K562 (cell line): ENCODE data around the gene SRRT. TPM values are rescaled to one million over a fixed set of nuclear protein-coding genes. Genes with fewer than 3 reads are reported as not detected.
"Not testable (repeated sequence)": the region's sequence is repeated elsewhere in the genome, so short reads cannot be mapped to it uniquely, and the experiment has no call there.

ENCODE experiments used
- ATAC-seq: fragments of 200-7000 bp; cut with Tn5 transposase; 3 replicates; pipeline ENCODE4 v1.9.1; 2020; ENCODE audit warnings: moderate library complexity
- BruUV-seq: library from RNA; stranded (reverse); fragments of 400-500 nt; replicated peaks from 2 replicates; lab custom pipeline; 2021; lab: Mats Ljungman, UMichigan
- CTCF ChIA-PET: fragments of 300-600 bp; formaldehyde crosslinking; extraction: SDS; loops from one replicate; lab custom pipeline; 2021; ENCODE audit warnings: low intra/inter-chr PET ratio; lab: Yijun Ruan, JAX
- POLR2A ChIA-PET: fragments of 300-600, 350-650 bp; sonication (Branson Sonifier 250); formaldehyde crosslinking; extraction: SDS; loops from one replicate; lab custom pipeline; 2021; ENCODE audit warnings: antibody characterized with exemption, inconsistent platforms; lab: Yijun Ruan, JAX
- DNase-seq, 4 experiments: peaks; one replicate each; pipeline versions ENCODE4 v3.0.0 to v3.0.0-alpha.2; 2011 to 2018; ENCODE audit warnings: low spot score in 3 of 4, mixed read lengths in 3 of 4; ENCODE audit errors: extremely low read depth in 1 of 4
- FAIRE-seq: peaks from 2 replicates; lab custom pipeline; 2011; peaks lifted over from hg19 to GRCh38; lab: Jason Lieb, UNC
- H2AFZ ChIP-seq: 2 replicates; pipeline ENCODE4 v1.6.0; 2011; ENCODE audit warnings: low read depth, low read length, control low read depth, inconsistent platforms
- H3K27ac ChIP-seq: fragments of 200-600 bp; 3 replicates; pipeline ENCODE4 v1.8.0; 2011; ENCODE audit warnings: low read depth, mild to moderate bottlenecking, control low read depth, inconsistent platforms, low read length, moderate library complexity, mixed read lengths; ENCODE audit errors: extremely low read depth
- H3K27me3 ChIP-seq, 2 experiments: fragments of 300-600 bp in 1 of 2; 2 replicates in 1 of 2; 3 replicates in 1 of 2; pipeline versions ENCODE4 v1.6.0 to v1.8.0; 2011; ENCODE audit warnings: inconsistent platforms in 2 of 2, low read length in 2 of 2, mild to moderate bottlenecking in 1 of 2, mixed read lengths in 1 of 2, moderate library complexity in 1 of 2; ENCODE audit not compliant: control insufficient read depth in 2 of 2, insufficient read depth in 2 of 2
- H3K36me3 ChIP-seq: fragments of 300-600 bp; 3 replicates; pipeline ENCODE4 v1.8.0; 2011; ENCODE audit warnings: mild to moderate bottlenecking, low read length, inconsistent platforms; ENCODE audit not compliant: control insufficient read depth, insufficient read depth
- H3K4me1 ChIP-seq, 2 experiments: fragments of 200-600 bp in 1 of 2; replicated peaks in 1 of 2; 2 replicates in 1 of 2; 3 replicates in 1 of 2; pipeline versions ENCODE4 v1.5.1 to v1.8.0; 2011; ENCODE audit warnings: inconsistent platforms in 2 of 2, low read length in 2 of 2, mild to moderate bottlenecking in 1 of 2, mixed read lengths in 1 of 2, moderate library complexity in 1 of 2; ENCODE audit not compliant: control insufficient read depth in 2 of 2, insufficient read depth in 2 of 2
- H3K4me2 ChIP-seq: 2 replicates; pipeline ENCODE4 v1.6.1; 2011; ENCODE audit warnings: low read length, control low read depth, inconsistent platforms, mixed read lengths; ENCODE audit not compliant: insufficient read depth
- H3K4me3 ChIP-seq: fragments of 200-600 bp; sonication (generic), shearing (Covaris generic); 2 replicates; pipeline ENCODE4 v1.5.1; 2016; ENCODE audit warnings: control low read depth, inconsistent platforms
- H3K79me2 ChIP-seq: fragments of 200-600 bp; 3 replicates; pipeline ENCODE4 v1.8.0; 2011; ENCODE audit warnings: low read length, inconsistent platforms; ENCODE audit not compliant: control insufficient read depth, insufficient read depth
- H3K9ac ChIP-seq, 2 experiments: 2 replicates each; pipeline versions ENCODE4 v1.6.0 to v1.6.1; 2011; ENCODE audit warnings: low read depth in 2 of 2, low read length in 2 of 2, control low read depth in 1 of 2, inconsistent platforms in 1 of 2, mild to moderate bottlenecking in 1 of 2, mixed read lengths in 1 of 2; ENCODE audit not compliant: insufficient read depth in 1 of 2
- H3K9me1 ChIP-seq: one replicate; pipeline ENCODE4 v1.6.0; 2011; ENCODE audit warnings: inconsistent platforms, mild to moderate bottlenecking, low read length, moderate library complexity; ENCODE audit not compliant: control insufficient read depth, insufficient read depth
- H3K9me3 ChIP-seq: replicated peaks from 2 replicates; pipeline ENCODE4 v1.5.1; 2011; ENCODE audit warnings: low read depth, low read length, inconsistent platforms; ENCODE audit not compliant: control insufficient read depth, insufficient read depth
- H4K20me1 ChIP-seq: replicated peaks from 2 replicates; pipeline ENCODE4 v1.6.1; 2011; ENCODE audit warnings: low read length, inconsistent platforms, mixed read lengths; ENCODE audit not compliant: control insufficient read depth, insufficient read depth
- ATF1 ChIP-seq, 2 experiments: fragments of 450-650 bp in 1 of 2; IDR thresholded peaks; 2 replicates each; pipeline ENCODE4 v1.6.1; 2016; ENCODE audit warnings: missing compliant biosample characterization in 1 of 2, missing genetic modification characterization in 1 of 2
- C11orf30 ChIP-seq: fragments of 450-650 bp; IDR thresholded peaks from 2 replicates; pipeline ENCODE4 v1.6.1; 2016; ENCODE audit warnings: low read depth, mild to moderate bottlenecking
- CREM ChIP-seq: IDR thresholded peaks from 2 replicates; pipeline ENCODE4 v1.6.1; 2014; ENCODE audit warnings: antibody characterized with exemption, low read depth
- DPF2 ChIP-seq: fragments of 450-650 bp; IDR thresholded peaks from 2 replicates; pipeline ENCODE4 v1.6.1; 2016
- NFE2 ChIP-seq: IDR thresholded peaks from 2 replicates; pipeline ENCODE4 v1.6.1; 2014; ENCODE audit warnings: antibody characterized with exemption, low read depth
- PKNOX1 ChIP-seq: fragments of 450-650 bp; IDR thresholded peaks from 2 replicates; pipeline ENCODE4 v1.6.1; 2016
- SMARCE1 ChIP-seq: fragments of 450-650 bp; IDR thresholded peaks from 2 replicates; pipeline ENCODE4 v1.7.1; 2016; ENCODE audit warnings: mild to moderate bottlenecking
- TEAD4 ChIP-seq, 2 experiments: sonication (generic) in 1 of 2; formaldehyde crosslinking in 1 of 2; IDR thresholded peaks; 2 replicates each; pipeline versions ENCODE4 v1.6.1 to v1.8.0; 2012 to 2022; ENCODE audit warnings: borderline replicate concordance in 1 of 2, inconsistent platforms in 1 of 2, low read length in 1 of 2, mild to moderate bottlenecking in 1 of 2, missing genetic modification reagents in 1 of 2
- ZNF316 ChIP-seq: fragments of 450-650 bp; IDR thresholded peaks from 2 replicates; pipeline ENCODE4 v1.6.1; 2016
- ZNF384 ChIP-seq: IDR thresholded peaks from 2 replicates; pipeline ENCODE4 v1.6.1; 2012; ENCODE audit warnings: low read depth, low read length, improper control_type of control experiment
- WGBS: fragments of 100-300 bp; shearing (Covaris generic); methylation state at CpG from one replicate; pipeline ENCODE4 v1.1.6; 2016; ENCODE audit warnings: low coverage, mixed read lengths; ENCODE audit not compliant: insufficient coverage; ENCODE audit errors: missing lambda C conversion rate; 5-methylcytosine and 5-hydroxymethylcytosine counted together
- in situ Hi-C: fragments of 300-500 bp; cut with MboI; formaldehyde crosslinking; loops from 4 replicates; pipeline ENCODE4 v1.15.0; 2018; ENCODE audit warnings: inconsistent platforms, mixed read lengths
- intact Hi-C: fragments of 100-400 bp; cut with micrococcal nuclease; formaldehyde crosslinking; loops from 2 replicates; pipeline ENCODE4 v1.14.2; 2022
- polyA plus RNA-seq, 8 experiments: library from polyadenylated mRNA; depleted of rRNA in 4 of 8; stranded (reverse) in 5 of 8; unstranded in 3 of 8; fragments of >200 nt; fragmentation: Nextera tagmentation in 2 of 8; fragmentation: Illumina TruSeq in 1 of 8; extraction: Ambion mirVana in 2 of 8; extraction: Trizol in 1 of 8; gene quantifications; 2 replicates each; pipeline versions ENCODE4 v1.2.1 to v1.2.3, GENCODE V29; 2011 to 2014; ENCODE audit warnings: inconsistent platforms in 1 of 8, missing spikeins in 1 of 8
- total RNA-seq, 7 experiments: library from RNA; depleted of rRNA in 6 of 7; stranded (reverse); fragments of >200 nt in 6 of 7; fragmentation: Illumina TruSeq in 2 of 7; extraction: Trizol in 2 of 7; gene quantifications; 2 replicates each; pipeline versions ENCODE4 v1.2.1 to v1.2.3, GENCODE V29; 2011 to 2021; ENCODE audit warnings: low replicate concordance in 1 of 7
- TF ChIP-seq, protein P1 (sequence below), 2 experiments: fragments of 450-650 bp in 1 of 2; sonication (generic) in 1 of 2; formaldehyde crosslinking in 1 of 2; IDR thresholded peaks; 2 replicates each; pipeline versions ENCODE4 v1.7.1 to v1.9.0; 2016 to 2022; ENCODE audit warnings: inconsistent platforms in 1 of 2, mild to moderate bottlenecking in 1 of 2, missing genetic modification reagents in 1 of 2

SRRT gene
- total and polyA plus RNA-seq, 9 of the 15 experiments (the other 6 are each of a cell fraction or from before 2014, with no cell fraction given) = 10.3 to 263 (median 84.4) TPM

GRCh38 chr7:100910443-100910842 is 35.5 kb downstream of the SRRT start:
- H3K9me3 ChIP-seq; H3K4me1 ChIP-seq; H3K4me2 ChIP-seq; BruUV-seq; H4K20me1 ChIP-seq; intact Hi-C loops; H3K79me2 ChIP-seq; H3K4me3 ChIP-seq; H3K9me1 ChIP-seq; H3K27me3 ChIP-seq; H3K36me3 ChIP-seq; CTCF ChIA-PET; H3K9ac ChIP-seq; TF ChIP-seq ATF1 (CRISPR knock-in tag; IDR thresholded peaks at IDR 0.05); TEAD4 (CRISPR knock-in tag; IDR thresholded peaks at IDR 0.05; ENCODE audit: borderline replicate concordance): not testable (repeated sequence)
- ATAC-seq = peak; percentile 73
- peak in 2 of 4 experiments; percentile 28 to 32 for DNase-seq
- WGBS = 25% methylated on average over 7 of the region's 7 CpGs
- POLR2A ChIA-PET = interaction anchor here (0.6 to 2.1 kb wide), 4 partner anchors 9 to 147 kb away, joined by 3 to 7 read pairs (median 4); no protein-coding TSS in a partner anchor
- peak; percentile 81 for TF ChIP-seq CREM
- TF ChIP-seq ZNF384 = peak; percentile 96
- TF ChIP-seq ZNF316 = peak; percentile 47; the same call in 1 of the 2 replicates
- peak; percentile 60 for TF ChIP-seq C11orf30
- TF ChIP-seq ATF1 (tag; IDR thresholded peaks at IDR 0.05) = peak; percentile 50; the same call in 1 of the 2 replicates
- peak; percentile 52 for TF ChIP-seq PKNOX1
- peak; percentile 18; the same call in 1 of the 2 replicates for TF ChIP-seq SMARCE1
- TF ChIP-seq, protein P1, sequence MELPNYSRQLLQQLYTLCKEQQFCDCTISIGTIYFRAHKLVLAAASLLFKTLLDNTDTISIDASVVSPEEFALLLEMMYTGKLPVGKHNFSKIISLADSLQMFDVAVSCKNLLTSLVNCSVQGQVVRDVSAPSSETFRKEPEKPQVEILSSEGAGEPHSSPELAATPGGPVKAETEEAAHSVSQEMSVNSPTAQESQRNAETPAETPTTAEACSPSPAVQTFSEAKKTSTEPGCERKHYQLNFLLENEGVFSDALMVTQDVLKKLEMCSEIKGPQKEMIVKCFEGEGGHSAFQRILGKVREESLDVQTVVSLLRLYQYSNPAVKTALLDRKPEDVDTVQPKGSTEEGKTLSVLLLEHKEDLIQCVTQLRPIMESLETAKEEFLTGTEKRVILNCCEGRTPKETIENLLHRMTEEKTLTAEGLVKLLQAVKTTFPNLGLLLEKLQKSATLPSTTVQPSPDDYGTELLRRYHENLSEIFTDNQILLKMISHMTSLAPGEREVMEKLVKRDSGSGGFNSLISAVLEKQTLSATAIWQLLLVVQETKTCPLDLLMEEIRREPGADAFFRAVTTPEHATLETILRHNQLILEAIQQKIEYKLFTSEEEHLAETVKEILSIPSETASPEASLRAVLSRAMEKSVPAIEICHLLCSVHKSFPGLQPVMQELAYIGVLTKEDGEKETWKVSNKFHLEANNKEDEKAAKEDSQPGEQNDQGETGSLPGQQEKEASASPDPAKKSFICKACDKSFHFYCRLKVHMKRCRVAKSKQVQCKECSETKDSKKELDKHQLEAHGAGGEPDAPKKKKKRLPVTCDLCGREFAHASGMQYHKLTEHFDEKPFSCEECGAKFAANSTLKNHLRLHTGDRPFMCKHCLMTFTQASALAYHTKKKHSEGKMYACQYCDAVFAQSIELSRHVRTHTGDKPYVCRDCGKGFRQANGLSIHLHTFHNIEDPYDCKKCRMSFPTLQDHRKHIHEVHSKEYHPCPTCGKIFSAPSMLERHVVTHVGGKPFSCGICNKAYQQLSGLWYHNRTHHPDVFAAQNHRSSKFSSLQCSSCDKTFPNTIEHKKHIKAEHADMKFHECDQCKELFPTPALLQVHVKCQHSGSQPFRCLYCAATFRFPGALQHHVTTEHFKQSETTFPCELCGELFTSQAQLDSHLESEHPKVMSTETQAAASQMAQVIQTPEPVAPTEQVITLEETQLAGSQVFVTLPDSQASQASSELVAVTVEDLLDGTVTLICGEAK (IDR thresholded peaks at IDR 0.05) = 0 out of 2 replicates have a peak, but pooled peaks have one; percentile 31
- TF ChIP-seq, protein P1 (CRISPR knock-in tag; IDR thresholded peaks at IDR 0.05) = not testable (repeated sequence)
- peak; percentile 47; the same call in 1 of the 2 replicates for TF ChIP-seq TEAD4 (IDR thresholded peaks at IDR 0.05; ENCODE audit: low read length)
- peak; percentile 64 for TF ChIP-seq NFE2
- peak; percentile 48; the same call in 1 of the 2 replicates for TF ChIP-seq DPF2
- in situ Hi-C loops = loop anchor here (25.0 kb wide), 1 partner anchor 377 kb away; no protein-coding TSS in a partner anchor
- peak; percentile 79 for FAIRE-seq
- Histone ChIP-seq H3K27ac (peak overlapping the region; percentile 52; the same call in 1 of the 3 replicates), H2AFZ (peak overlapping the region; percentile 28; the same call in 1 of the 2 replicates)
